GM12875 (cell line): ENCODE data around the gene STXBP4.

Source experiments
- H3K4me3 ChIP-seq: one replicate; pipeline ENCODE4 v1.5.1; 2011; ENCODE audit warnings: low read depth, low read length, control low read depth
- TF ChIP-seq, protein P1 (sequence below): IDR thresholded peaks from 2 replicates; pipeline ENCODE4 v1.5.1; 2011; ENCODE audit warnings: low read depth, mild to moderate bottlenecking, control low read depth, inconsistent platforms, low read length, moderate library complexity, borderline replicate concordance; ENCODE audit not compliant: insufficient read depth

The STXBP4 gene

DNA sequence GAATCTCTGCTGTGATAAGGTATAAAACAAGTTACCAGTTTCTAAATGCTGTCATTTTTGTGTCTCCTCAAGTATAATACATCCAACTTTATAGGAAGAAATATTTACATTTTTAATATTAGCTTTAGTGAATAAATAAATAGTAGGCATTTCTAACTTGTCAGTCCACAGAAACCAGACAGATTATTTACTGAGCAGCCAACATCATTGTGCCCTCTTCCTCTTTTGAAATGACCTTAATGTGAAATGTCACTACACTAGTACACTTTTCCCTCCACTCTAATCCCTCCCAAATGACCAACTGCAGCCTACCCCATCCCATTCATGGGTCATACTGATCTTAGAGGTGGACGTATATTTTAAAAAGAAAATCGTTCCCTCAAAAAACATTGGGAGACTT is 9.2 kb downstream of the STXBP4 start:
- TF ChIP-seq, protein P1, sequence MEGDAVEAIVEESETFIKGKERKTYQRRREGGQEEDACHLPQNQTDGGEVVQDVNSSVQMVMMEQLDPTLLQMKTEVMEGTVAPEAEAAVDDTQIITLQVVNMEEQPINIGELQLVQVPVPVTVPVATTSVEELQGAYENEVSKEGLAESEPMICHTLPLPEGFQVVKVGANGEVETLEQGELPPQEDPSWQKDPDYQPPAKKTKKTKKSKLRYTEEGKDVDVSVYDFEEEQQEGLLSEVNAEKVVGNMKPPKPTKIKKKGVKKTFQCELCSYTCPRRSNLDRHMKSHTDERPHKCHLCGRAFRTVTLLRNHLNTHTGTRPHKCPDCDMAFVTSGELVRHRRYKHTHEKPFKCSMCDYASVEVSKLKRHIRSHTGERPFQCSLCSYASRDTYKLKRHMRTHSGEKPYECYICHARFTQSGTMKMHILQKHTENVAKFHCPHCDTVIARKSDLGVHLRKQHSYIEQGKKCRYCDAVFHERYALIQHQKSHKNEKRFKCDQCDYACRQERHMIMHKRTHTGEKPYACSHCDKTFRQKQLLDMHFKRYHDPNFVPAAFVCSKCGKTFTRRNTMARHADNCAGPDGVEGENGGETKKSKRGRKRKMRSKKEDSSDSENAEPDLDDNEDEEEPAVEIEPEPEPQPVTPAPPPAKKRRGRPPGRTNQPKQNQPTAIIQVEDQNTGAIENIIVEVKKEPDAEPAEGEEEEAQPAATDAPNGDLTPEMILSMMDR = no peak
- no peak overlapping the region for H3K4me3 ChIP-seq

GRCh38 chr17:54979657-54980056 is 11.1 kb downstream of the STXBP4 start:
- no peak overlapping the region for H3K4me3 ChIP-seq
- TF ChIP-seq, protein P1 = no peak

DNA sequence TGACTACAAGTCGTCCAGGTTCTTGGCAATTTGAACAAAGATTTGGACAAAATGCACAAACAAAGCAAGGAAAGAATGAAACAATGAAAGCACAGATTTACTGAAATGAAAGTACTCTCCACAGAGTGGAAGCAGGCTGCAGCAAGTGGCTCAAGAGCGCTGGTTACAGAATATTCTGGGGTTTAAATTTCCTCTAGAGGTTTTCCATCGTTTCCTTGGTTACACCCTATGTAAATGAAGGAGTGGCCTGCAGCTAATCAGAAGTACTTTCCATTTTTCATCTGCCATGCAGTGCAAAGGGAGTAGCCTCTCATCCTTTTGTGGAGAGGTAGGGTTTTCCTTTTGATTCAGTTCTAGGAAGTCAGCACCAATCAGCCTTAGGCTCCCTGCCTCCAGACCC is 11.8 kb downstream of the STXBP4 start:
- TF ChIP-seq, protein P1 = no peak
- no peak overlapping the region for H3K4me3 ChIP-seq

DNA sequence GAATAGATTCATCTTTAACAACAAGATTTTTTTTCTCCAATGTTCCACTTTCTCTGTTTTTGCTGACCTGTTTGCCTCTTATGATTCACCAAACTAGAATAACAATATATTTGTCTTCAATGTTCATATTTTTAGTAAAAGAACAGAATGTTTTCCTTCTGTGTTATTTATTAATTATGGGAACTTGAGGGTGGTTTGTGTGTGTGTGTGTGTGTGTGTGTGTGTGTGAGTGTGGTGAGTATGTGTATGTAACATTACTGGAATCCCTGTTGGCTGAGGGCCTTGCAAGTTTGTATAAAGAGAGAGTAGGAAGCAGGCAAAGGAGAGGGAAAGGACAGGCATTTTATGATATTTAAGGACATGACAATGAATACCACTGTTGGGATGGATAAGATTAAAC is 13.8 kb downstream of the STXBP4 start:
- TF ChIP-seq, protein P1 = no peak
- H3K4me3 ChIP-seq = no peak overlapping the region

DNA sequence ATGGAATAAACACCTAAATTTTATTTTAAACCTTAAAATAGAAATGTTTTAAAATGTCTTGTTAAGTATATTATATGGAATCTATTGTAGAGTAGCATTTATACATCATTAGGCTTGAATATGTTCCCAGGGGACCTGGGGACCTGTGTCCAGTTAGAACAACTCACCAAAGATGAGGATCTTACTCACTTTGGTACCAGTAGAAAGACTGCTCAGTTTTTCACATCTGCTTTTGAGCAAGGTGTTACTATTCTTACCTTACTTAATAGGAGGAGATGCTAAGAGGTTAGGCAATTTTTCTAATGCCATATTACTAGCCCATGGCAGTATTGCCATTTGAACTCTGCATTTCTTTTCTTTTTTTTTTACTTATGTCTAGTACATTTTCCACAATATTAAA is 14.7 kb downstream of the STXBP4 start:
- TF ChIP-seq, protein P1 = no peak
- H3K4me3 ChIP-seq = no peak overlapping the region

- H3K4me3 ChIP-seq = no peak overlapping the region
- TF ChIP-seq, protein P1 = no peak
Measured at GRCh38 chr17:54985476-54985875, 16.9 kb downstream of the STXBP4 start.

DNA sequence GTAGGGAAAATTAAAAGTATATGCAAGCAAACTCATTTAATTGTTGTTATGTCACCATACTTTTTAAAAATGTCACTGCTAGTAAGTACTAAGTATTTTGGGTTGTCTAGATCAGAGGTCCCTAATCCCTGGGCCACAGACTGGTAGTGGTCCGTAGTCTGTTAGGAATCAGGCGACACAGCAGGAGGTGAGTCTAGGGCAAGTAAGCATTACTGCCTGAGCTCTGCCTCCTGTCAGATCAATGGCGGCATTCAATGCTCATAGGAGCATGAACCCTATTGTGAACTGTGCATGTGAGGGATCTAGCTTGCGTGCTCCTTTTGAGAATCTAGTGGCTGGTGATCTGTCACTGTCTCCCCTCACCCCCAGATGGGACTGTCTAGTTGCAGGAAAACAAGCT is 21.6 kb downstream of the STXBP4 start:
- H3K4me3 ChIP-seq = no peak overlapping the region
- TF ChIP-seq, protein P1 = no peak
